Sigmoid colon (tissue), 4 donors: Measurements from ENCODE around the gene PPIL6.

ENCODE experiments used
- POLR2AphosphoS5 ChIP-seq, 4 donors: sonication (generic); formaldehyde crosslinking; IDR thresholded peaks; one replicate each; pipeline ENCODE4 v1.6.1; 2017; ENCODE audit warnings: antibody characterized with exemption in 4 of 4
- TF ChIP-seq, protein P1 (sequence below), 4 experiments: fragments of 450-650 bp in 3 of 4; fragments of 200-600 bp in 1 of 4; IDR thresholded peaks; one replicate each; pipeline ENCODE4 v1.5.1; 2016 to 2019; ENCODE audit warnings: antibody characterized with exemption in 4 of 4, mild to moderate bottlenecking in 3 of 4, moderate library complexity in 2 of 4

DNA sequence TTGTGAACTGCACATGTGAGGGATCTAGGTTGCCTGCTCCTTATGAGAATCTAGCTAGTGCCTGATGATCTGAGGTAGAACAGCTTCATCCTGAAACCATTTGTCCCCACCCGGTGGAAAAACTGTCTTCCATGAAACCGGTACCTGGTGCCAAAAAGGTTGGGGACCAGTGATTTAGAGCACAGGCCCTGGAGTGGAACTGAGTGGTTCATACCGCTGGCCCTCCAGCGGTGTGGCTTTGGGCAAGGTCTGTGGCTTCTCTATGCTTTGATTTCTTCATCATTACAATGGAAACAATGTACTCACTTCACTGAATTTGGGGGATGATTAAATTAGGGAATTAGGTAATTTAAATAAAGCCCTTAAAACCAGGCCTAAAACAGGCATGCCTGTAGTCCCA is 94.4 kb downstream of the PPIL6 start:
- TF ChIP-seq, protein P1, sequence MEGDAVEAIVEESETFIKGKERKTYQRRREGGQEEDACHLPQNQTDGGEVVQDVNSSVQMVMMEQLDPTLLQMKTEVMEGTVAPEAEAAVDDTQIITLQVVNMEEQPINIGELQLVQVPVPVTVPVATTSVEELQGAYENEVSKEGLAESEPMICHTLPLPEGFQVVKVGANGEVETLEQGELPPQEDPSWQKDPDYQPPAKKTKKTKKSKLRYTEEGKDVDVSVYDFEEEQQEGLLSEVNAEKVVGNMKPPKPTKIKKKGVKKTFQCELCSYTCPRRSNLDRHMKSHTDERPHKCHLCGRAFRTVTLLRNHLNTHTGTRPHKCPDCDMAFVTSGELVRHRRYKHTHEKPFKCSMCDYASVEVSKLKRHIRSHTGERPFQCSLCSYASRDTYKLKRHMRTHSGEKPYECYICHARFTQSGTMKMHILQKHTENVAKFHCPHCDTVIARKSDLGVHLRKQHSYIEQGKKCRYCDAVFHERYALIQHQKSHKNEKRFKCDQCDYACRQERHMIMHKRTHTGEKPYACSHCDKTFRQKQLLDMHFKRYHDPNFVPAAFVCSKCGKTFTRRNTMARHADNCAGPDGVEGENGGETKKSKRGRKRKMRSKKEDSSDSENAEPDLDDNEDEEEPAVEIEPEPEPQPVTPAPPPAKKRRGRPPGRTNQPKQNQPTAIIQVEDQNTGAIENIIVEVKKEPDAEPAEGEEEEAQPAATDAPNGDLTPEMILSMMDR (IDR thresholded peaks at IDR 0.05) = no peak
- TF ChIP-seq POLR2AphosphoS5 (IDR thresholded peaks at IDR 0.05) = no peak
